Adipocyte (in vitro differentiated cells): ENCODE data around the gene CRAT.

ENCODE experiments used
- DNase-seq: peaks from one replicate; pipeline ENCODE4 v3.0.0-alpha.2; 2015; ENCODE audit warnings: low read depth
- H3K27me3 ChIP-seq: replicated peaks from 2 replicates; pipeline ENCODE4 v1.7.0; 2013; ENCODE audit warnings: mild to moderate bottlenecking, low read length, moderate library complexity; ENCODE audit not compliant: control insufficient read depth, insufficient read depth
- H3K36me3 ChIP-seq: 2 replicates; pipeline ENCODE4 v1.7.0; 2013; ENCODE audit warnings: low read length, mild to moderate bottlenecking, moderate library complexity; ENCODE audit not compliant: control insufficient read depth, insufficient read depth, severe bottlenecking
- H3K4me1 ChIP-seq: 2 replicates; pipeline ENCODE4 v1.7.0; 2013; ENCODE audit warnings: mild to moderate bottlenecking, low read length, moderate library complexity; ENCODE audit not compliant: control insufficient read depth, insufficient read depth
- H3K4me3 ChIP-seq: 2 replicates; pipeline ENCODE4 v1.7.0; 2013; ENCODE audit warnings: mild to moderate bottlenecking, low read length, moderate library complexity
- H3K9ac ChIP-seq: 2 replicates; pipeline ENCODE4 v1.7.0; 2013; ENCODE audit warnings: mild to moderate bottlenecking, low read length, moderate library complexity
- H3K9me3 ChIP-seq: 2 replicates; pipeline ENCODE4 v1.7.0; 2013; ENCODE audit warnings: mild to moderate bottlenecking, low read length, moderate library complexity; ENCODE audit not compliant: control insufficient read depth

CRAT gene

DNA sequence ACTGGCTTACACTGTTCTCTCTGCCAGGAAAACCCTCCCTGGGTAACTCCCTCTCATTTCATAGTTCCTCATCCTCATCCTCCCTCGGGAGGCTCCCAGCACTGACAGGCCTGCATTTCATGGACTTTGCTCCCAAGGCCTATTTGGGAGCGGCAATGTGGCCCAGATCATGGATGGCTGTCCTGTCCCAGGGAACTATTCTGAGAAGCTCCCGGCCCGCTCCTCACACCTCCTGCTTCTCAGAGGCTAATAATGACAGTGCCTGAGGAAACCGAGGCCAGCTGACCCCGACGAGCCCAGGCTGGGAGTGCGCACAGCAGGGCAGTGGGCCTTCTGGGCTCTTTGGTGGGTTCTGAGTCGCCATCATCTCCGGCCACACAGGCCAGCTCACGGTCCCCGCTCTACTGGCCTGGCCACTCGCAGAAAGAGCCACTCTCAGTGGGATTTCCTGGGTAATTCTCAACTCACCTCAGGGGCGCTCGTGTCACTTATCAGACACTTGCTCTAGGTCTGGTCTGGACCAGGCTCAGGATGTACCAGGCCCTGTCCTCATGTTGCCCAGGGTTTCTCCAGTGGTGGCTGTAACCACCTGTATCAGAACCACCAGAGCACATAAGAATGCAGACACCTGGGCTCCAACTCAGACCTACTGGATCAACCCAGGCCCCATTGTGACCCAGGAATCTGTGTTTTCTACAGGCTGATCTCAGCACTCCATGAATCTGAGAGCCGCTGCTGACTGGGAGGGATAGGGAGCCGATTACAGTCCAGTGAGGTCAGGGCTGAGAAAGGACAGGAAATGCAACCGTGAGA is 31.7 kb downstream of the CRAT start:
- Histone ChIP-seq H3K4me3 (no peak overlapping the region), H3K27me3 (no peaks in the 10 kb centered on the region), H3K4me1 (peaks cover 16% of the 10 kb centered on the region), H3K36me3 (no peaks in the 10 kb centered on the region), H3K9ac (no peak overlapping the region), H3K9me3 (no peaks in the 10 kb centered on the region)
- DNase-seq = no peak

GRCh38 chr9:129077236-129077635 is 33.4 kb downstream of the CRAT start:
- Histone ChIP-seq H3K9me3 (no peaks in the 10 kb centered on the region), H3K27me3 (no peaks in the 10 kb centered on the region), H3K4me3 (no peak overlapping the region), H3K9ac (no peak overlapping the region), H3K36me3 (no peaks in the 10 kb centered on the region), H3K4me1 (peaks cover 13% of the 10 kb centered on the region)
- DNase-seq = no peak

DNA sequence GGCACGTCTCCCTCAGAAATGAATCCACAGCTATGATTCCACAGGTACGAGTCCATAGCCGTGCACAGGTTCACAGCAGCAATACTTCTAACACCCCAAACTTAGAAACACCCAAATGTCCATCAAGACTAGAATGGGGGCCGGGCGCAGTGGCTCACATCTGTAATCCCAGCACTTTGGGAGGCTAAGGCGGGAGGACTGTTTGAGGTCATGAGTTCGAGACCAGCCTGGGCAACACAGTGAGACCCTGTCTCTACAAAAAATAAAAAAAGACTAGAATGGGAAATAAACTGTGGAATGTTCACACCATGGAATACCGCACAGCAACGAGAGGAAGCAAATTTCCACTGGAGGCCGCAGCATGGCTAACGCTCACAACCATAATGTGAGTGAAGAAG is 34.0 kb downstream of the CRAT start:
- Histone ChIP-seq H3K9ac (no peak overlapping the region), H3K27me3 (no peaks in the 10 kb centered on the region), H3K9me3 (no peaks in the 10 kb centered on the region), H3K4me3 (no peak overlapping the region), H3K4me1 (peaks cover 7% of the 10 kb centered on the region), H3K36me3 (no peaks in the 10 kb centered on the region)
- DNase-seq = no peak

GRCh38 chr9:129075996-129076639 is 34.5 kb downstream of the CRAT start:
- Histone ChIP-seq H3K9ac (no peak overlapping the region), H3K4me1 (peaks cover 5% of the 10 kb centered on the region), H3K36me3 (no peaks in the 10 kb centered on the region), H3K4me3 (no peak overlapping the region), H3K9me3 (no peaks in the 10 kb centered on the region), H3K27me3 (no peaks in the 10 kb centered on the region)
- no peak for DNase-seq

DNA sequence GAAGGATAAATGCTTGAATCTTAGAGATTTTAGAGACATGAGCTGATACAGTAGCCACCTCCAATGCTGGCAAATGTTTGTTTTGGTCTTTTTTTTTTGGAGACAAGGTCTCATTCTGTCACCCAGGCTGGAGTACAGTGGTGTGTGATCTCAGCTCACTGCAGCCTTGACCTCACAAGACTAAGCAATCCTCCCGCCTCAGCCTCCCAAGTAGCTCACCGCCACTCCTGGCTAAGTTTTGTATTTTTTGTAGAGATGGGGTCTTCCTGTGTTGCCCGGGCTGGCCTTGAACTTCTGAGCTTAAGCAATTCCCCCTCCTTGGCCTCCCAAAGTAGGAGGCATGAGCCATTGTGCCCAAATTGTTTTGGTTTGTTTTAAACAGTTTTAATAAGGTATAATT is 36.5 kb downstream of the CRAT start:
- H3K9me3 ChIP-seq = no peaks in the 10 kb centered on the region
- H3K27me3 ChIP-seq = no peaks in the 10 kb centered on the region
- H3K4me3 ChIP-seq = no peak overlapping the region
- H3K4me1 ChIP-seq = no peaks in the 10 kb centered on the region
- no peak overlapping the region for H3K9ac ChIP-seq
- peaks cover 4% of the 10 kb centered on the region for H3K36me3 ChIP-seq
- DNase-seq = no peak

DNA sequence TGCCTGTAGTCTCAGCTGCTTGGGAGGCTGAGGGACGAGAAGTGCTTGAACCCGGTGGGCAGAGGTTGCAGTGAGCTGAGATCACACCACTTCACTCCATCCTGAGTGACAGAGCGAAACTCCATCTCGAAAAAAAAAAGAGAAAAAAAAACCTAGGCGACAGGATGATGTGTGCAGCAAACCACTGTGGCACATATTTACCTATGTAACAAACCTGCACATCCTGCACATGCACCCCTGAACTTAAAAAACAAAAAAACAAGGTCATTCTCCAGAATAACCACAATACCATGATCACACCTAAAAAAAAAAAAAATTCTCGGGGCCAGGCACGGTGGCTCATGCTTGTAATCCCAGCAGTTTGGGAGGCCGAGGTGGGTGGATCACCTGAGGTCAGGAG is 37.2 kb downstream of the CRAT start:
- peaks cover 11% of the 10 kb centered on the region for H3K36me3 ChIP-seq
- H3K27me3 ChIP-seq = no peaks in the 10 kb centered on the region
- H3K4me3 ChIP-seq = no peak overlapping the region
- DNase-seq = no peak
- H3K9me3 ChIP-seq = no peaks in the 10 kb centered on the region
- H3K9ac ChIP-seq = no peak overlapping the region
- H3K4me1 ChIP-seq = no peaks in the 10 kb centered on the region

- Histone ChIP-seq H3K9ac (no peak overlapping the region), H3K4me1 (no peaks in the 10 kb centered on the region), H3K36me3 (peaks cover 23% of the 10 kb centered on the region), H3K4me3 (no peak overlapping the region), H3K9me3 (no peaks in the 10 kb centered on the region), H3K27me3 (no peaks in the 10 kb centered on the region)
- DNase-seq = no peak
Measured at GRCh38 chr9:129072171-129072570, 38.4 kb downstream of the CRAT start.

DNA sequence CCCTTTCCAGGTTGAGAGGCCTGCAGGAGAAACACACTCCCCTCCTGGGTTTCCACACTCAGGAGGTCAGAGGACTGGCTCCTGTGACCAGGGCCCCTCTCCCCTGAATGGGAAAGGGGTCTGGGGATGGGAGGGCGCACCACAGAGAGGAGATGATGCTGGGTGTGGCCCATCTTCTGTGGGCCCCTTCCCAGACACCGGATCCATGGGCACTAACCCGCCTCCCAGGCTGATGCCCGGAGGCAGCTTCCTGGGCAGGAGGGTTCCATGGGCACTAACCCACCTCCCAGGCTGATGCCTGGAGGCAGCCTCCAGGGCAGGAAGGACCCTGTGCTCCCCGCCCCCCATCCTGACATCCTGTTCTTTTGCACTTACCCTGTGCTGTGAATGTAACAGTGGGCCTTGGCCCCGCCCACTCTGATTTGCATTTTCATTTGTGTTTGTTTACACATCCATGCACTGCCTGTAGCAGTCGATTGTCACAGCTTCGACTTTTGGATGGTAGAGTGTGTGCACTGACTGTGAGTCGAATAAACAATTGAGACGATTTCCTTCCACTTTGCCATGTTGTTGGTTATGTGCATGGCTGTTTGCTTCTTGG is 39.0 kb downstream of the CRAT start:
- H3K9me3 ChIP-seq = no peaks in the 10 kb centered on the region
- no peak for DNase-seq
- no peak overlapping the region for H3K9ac ChIP-seq
- H3K4me3 ChIP-seq = no peak overlapping the region
- H3K27me3 ChIP-seq = no peaks in the 10 kb centered on the region
- peaks cover 24% of the 10 kb centered on the region for H3K36me3 ChIP-seq
- no peaks in the 10 kb centered on the region for H3K4me1 ChIP-seq

GRCh38 chr9:129070696-129071525 is 39.7 kb downstream of the CRAT start:
- Histone ChIP-seq H3K9me3 (no peaks in the 10 kb centered on the region), H3K4me1 (no peaks in the 10 kb centered on the region), H3K27me3 (no peaks in the 10 kb centered on the region), H3K9ac (no peak overlapping the region), H3K4me3 (no peak overlapping the region), H3K36me3 (peaks cover 25% of the 10 kb centered on the region)
- no peak for DNase-seq

DNA sequence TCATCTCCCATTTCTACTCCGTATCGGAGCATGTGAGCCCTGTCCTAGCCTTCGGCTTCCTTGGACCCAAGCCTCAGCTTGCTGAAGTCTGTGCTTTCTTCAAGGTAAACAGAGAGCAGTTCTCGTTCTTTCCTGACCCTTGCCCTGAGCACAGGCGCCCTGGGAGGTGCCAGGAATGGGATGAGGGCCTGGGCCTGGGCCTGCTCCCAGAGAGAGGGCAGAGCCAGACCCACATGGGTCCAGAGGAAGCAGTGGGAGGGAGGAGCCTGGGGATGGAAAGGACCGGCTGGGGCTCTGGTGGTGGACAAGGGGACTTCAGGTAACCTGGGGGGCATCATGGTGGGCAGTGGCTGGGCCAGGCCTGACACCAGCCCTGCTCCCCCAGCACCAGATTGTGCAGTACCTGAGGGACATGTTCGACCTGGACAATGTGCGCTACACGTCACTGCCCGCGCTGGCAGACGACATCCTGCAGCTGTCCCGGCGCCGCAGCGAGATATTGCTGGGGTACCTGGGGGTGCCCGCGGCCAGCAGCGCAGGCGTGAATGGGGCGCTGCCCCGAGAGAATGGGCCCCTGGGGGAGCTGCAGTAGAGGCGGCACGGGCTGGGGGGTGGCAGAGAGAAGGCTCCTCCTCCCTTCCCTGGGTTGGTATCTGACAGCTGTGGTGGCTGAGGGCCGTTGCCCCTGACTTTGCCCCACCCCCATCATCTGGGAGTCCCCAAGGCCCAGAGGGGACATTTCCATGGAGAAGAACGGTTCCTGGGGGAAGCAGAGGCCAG is 40.5 kb downstream of the CRAT start:
- Histone ChIP-seq H3K4me3 (no peak overlapping the region), H3K36me3 (peaks cover 32% of the 10 kb centered on the region), H3K9me3 (no peaks in the 10 kb centered on the region), H3K9ac (no peak overlapping the region), H3K4me1 (no peaks in the 10 kb centered on the region), H3K27me3 (no peaks in the 10 kb centered on the region)
- DNase-seq = no peak
